Peyer's patch (tissue), 4 donors: ENCODE measurements around the gene PUSL1.

Experiments used
- CTCF ChIP-seq, 6 experiments: fragments of 450-650 bp in 4 of 6; fragments of 200-600 bp in 2 of 6; sonication (generic) in 1 of 6; IDR thresholded peaks; one replicate each; pipeline ENCODE4 v1.5.1; 2017 to 2019; ENCODE audit warnings: antibody characterized with exemption in 6 of 6, mild to moderate bottlenecking in 3 of 6, moderate library complexity in 1 of 6
- POLR2A ChIP-seq, 2 donors: fragments of 450-650 bp; IDR thresholded peaks; one replicate each; pipeline ENCODE4 v1.5.1; 2017; ENCODE audit warnings: antibody characterized with exemption in 2 of 2, mild to moderate bottlenecking in 2 of 2, moderate library complexity in 2 of 2

DNA sequence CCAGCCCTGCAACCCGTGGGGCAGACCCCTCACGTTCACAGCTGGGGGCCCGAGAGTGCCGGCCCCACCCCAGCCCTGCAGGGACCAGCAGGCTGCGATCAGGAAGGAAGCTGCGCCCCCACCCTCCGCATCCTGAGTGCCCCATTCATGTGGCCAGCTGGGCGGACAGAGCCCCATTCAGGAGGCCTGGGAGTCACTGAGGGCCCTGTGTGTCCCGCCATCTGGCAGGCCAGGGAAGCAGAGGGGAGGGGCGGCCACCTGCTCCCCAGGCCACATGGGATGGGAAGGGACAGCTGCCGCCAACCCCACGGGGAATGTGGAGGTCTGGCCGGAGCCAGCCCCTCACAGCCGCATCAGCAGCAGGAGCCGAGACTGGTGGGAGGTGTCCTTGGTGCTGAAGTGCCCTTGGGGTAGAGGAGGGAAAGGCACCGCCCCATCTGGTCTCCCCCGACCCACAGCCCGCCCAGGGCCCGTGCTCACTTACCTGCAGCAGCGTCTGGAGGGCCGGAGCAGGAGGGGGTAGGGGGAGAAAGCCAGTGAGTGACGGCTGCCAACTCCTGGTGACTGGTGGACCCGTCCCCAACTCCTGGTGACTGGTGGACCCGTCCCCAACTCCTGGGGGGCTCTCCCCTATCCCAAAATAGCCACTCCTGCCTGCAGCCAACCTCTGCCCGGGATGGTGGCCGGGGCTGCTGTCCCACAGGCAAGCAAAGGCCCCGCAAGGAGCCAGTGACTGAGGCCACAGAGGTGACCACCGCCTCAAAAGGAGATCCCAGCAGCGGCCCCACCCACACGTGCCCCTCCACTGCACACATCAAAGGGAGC is 9.3 kb upstream of the PUSL1 start:
- no peak for TF ChIP-seq POLR2A (IDR thresholded peaks at IDR 0.05)
- TF ChIP-seq CTCF (IDR thresholded peaks at IDR 0.05): no peak
